BJ (cell line): Measurements from ENCODE around the gene MROH8. TPM values are rescaled to one million over a fixed set of nuclear protein-coding genes. Genes with fewer than 3 reads are reported as not detected.

Experiments
- CTCF ChIA-PET: fragments of 350-600 bp; formaldehyde crosslinking; extraction: SDS; loops from one replicate; lab custom pipeline; 2021; ENCODE audit warnings: antibody characterized with exemption, inconsistent platforms; lab: Yijun Ruan, JAX
- POLR2A ChIA-PET: fragments of 300-600 bp; sonication (Branson Sonifier 250); formaldehyde crosslinking; extraction: SDS; loops from one replicate; lab custom pipeline; 2021; ENCODE audit warnings: antibody characterized with exemption; lab: Charles Lee
- DNase-seq: peaks from one replicate; pipeline ENCODE4 v3.0.0-alpha.2; 2011; ENCODE audit warnings: low read depth
- H3K27me3 ChIP-seq: 2 replicates; pipeline ENCODE4 v1.6.0; 2011; ENCODE audit warnings: low read length; ENCODE audit not compliant: control insufficient read depth, insufficient read depth
- H3K36me3 ChIP-seq: 2 replicates; pipeline ENCODE4 v1.5.1; 2011; ENCODE audit warnings: low read length; ENCODE audit not compliant: control insufficient read depth, insufficient read depth
- H3K4me3 ChIP-seq: 2 replicates; pipeline ENCODE4 v1.5.1; 2011; ENCODE audit warnings: low read depth, mild to moderate bottlenecking, control low read depth, low read length
- polyA plus RNA-seq: library from polyadenylated mRNA; depleted of rRNA; stranded (reverse); fragments of >200 nt; gene quantifications from 2 replicates; pipeline ENCODE4 v1.2.3, GENCODE V29; 2011; rRNA removed
- TF ChIP-seq, protein P1 (sequence below): IDR thresholded peaks from 2 replicates; pipeline ENCODE4 v1.5.1; 2011; ENCODE audit warnings: low read depth, mild to moderate bottlenecking, control low read depth, inconsistent platforms, low read length, moderate library complexity; ENCODE audit not compliant: insufficient read depth

MROH8 gene
- polyA plus RNA-seq, 1 experiment: 2.4 TPM

DNA sequence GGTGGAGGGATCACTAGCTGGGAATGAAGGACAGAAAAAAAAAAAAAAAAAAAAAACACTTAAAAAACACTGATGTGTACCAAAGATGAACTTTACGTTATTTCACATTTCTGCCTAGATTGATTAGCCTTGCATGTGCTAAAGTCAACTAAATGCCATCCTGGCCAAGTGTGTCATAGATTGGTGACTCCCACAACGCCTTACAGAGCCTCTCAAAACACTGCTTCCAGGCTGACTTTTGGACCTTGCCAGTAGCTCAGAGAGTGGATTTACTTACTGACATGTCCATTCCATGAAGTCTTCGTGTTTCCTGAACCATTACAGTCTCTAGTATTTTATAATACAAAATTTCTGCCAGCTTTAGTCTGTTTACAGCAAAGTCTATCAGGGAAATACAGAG is 124.1 kb downstream of the MROH8 start:
- no peak overlapping the region for H3K4me3 ChIP-seq
- no peaks in the 10 kb centered on the region for H3K36me3 ChIP-seq
- CTCF ChIA-PET: no interaction called here

DNA sequence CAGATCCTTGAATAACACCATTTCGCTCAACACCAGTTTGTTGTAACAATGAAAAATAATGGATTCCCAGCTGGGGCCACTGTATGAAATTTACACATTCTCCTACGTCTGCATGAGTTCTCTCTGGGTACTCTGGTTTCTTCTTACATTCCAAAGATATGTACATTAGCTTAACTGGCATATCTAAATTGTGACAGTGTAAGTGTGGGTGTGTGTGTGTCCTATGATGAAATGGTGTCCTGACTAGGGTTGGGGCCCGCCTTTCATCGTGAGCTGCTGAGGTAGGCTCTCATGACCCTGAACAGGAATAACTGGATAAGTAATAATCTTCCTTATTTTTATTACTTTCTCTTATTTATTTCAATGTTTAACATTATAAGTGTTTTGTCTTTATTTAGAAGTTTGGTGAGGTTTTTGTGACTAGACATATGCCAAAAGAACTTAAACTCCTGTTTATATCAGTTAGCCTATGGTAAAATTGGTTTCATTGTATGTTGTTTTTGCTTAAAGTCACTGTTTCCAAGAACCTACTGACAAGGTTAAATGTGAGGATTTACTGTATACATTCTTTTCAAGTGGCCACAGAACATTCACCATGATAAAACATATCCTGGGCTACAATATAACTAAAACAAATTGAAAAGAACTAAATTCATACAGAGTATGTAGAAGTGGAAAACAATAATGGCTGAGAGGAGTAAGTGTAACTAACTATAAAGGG is 126.0 kb downstream of the MROH8 start:
- ChIA-PET POLR2A (no interaction called here), CTCF (no interaction called here)
- H3K4me3 ChIP-seq: no peak overlapping the region
- no peak for DNase-seq
- H3K36me3 ChIP-seq: no peaks in the 10 kb centered on the region
- TF ChIP-seq, protein P1, sequence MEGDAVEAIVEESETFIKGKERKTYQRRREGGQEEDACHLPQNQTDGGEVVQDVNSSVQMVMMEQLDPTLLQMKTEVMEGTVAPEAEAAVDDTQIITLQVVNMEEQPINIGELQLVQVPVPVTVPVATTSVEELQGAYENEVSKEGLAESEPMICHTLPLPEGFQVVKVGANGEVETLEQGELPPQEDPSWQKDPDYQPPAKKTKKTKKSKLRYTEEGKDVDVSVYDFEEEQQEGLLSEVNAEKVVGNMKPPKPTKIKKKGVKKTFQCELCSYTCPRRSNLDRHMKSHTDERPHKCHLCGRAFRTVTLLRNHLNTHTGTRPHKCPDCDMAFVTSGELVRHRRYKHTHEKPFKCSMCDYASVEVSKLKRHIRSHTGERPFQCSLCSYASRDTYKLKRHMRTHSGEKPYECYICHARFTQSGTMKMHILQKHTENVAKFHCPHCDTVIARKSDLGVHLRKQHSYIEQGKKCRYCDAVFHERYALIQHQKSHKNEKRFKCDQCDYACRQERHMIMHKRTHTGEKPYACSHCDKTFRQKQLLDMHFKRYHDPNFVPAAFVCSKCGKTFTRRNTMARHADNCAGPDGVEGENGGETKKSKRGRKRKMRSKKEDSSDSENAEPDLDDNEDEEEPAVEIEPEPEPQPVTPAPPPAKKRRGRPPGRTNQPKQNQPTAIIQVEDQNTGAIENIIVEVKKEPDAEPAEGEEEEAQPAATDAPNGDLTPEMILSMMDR: no peak
- no peaks in the 10 kb centered on the region for H3K27me3 ChIP-seq

More for the DNA sequence above, 124.1 kb downstream of the MROH8 start:
- H3K27me3 ChIP-seq: no peaks in the 10 kb centered on the region
- POLR2A ChIA-PET: no interaction called here
- DNase-seq: no peak
- TF ChIP-seq, protein P1: no peak

Other genes starting within 250 kb of the MROH8 start
- gene SAMHD1, start 227.8 kb downstream of the MROH8 start, polyA plus RNA-seq: 5.6 and 11.5 TPM in 2 replicates
- gene RBL1, start 83.6 kb downstream of the MROH8 start, polyA plus RNA-seq: 2.2 and 3.8 TPM in 2 replicates
- gene RPN2, start 218 bp downstream of the MROH8 start, polyA plus RNA-seq: 647 and 834 TPM in 2 replicates
- gene GHRH, start 82.3 kb upstream of the MROH8 start, polyA plus RNA-seq: not detected in 2 replicates
- 116 and 153 TPM in 2 replicates for gene MANBAL, start 110.1 kb upstream of the MROH8 start, polyA plus RNA-seq
- gene SRC, start 166.6 kb upstream of the MROH8 start, polyA plus RNA-seq: 25.1 and 35.4 TPM in 2 replicates